ENCODE data around the gene MSL2.
"Not testable (repeated sequence)": the region's sequence is repeated elsewhere in the genome, so short reads cannot be mapped to it uniquely, and the experiment has no call there.

MSL2 gene

DNA sequence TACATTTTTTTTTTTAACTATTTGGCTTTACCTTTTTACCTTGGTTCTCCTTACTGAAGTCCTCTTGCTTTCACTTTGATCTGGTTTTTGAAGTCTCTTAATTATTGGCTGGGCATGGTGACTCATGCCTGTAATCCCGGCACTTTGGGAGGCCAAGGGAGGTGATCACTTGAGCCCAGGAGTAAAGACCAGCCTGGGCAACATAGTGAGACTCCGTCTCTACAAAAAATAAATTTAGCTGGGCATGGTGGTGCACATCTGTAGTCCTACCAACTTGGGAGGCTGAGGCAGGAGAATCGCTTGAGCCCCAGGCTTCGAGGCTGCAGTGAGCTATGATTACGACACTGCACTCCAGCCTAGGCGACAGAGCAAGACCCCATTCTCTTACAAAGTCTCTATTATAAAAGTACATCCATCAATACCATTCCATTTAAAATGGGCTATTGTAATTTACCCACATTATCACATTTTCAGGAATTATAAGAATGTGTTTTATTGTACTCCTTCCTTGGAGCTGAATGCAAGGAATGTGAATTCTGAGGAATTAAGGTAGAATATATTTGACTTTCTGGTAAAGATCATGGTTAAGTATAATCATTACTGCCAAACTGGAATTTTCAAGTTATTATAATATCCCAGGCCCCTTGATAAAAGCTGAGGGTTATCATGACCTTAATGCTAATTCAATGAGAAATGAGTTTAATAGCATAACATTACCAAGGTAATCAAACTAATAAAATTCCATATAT is 49.0 kb downstream of the MSL2 start:
- DNase-seq (ENCODE audit: low spot score) (peak; percentile 25), FAIRE-seq (peak; percentile 80)

GRCh38 chr3:136144397-136144796 is 51.7 kb downstream of the MSL2 start:
- FAIRE-seq; DNase-seq (ENCODE audit: low spot score): not testable (repeated sequence)

GRCh38 chr3:136142592-136142991 is 53.5 kb downstream of the MSL2 start:
- DNase-seq (ENCODE audit: low spot score) (peak; percentile 98), FAIRE-seq (peak; percentile 96)

- peak; percentile 72 for DNase-seq (ENCODE audit: low spot score)
- FAIRE-seq, result peak; percentile 59
Measured at GRCh38 chr3:136141891-136142290, 54.2 kb downstream of the MSL2 start.

DNA sequence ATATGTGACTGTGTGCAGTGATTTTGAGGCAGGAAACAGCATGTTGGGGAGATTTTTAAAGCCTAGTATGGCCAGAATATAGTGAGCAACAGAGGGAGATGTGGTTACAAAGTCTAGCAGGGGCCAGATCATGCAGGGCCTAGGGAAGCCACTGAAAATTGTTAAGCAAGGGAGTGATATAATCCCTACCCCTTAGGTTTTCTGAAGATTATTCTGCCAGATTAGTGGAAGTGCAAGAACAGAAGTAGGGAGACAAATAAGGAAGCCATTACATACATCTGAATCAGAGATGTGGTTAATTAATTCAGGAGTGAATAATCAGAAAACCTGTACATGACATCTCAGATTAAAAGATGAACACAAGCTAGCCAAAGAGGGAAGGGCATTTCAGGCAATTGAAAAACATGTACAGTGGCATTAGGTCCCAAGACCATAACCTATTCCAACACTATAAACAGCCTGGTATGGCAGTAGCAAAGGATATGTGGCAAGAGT is 54.8 kb downstream of the MSL2 start:
- DNase-seq (ENCODE audit: low spot score) (peak; percentile 35), FAIRE-seq (no peak)

DNA sequence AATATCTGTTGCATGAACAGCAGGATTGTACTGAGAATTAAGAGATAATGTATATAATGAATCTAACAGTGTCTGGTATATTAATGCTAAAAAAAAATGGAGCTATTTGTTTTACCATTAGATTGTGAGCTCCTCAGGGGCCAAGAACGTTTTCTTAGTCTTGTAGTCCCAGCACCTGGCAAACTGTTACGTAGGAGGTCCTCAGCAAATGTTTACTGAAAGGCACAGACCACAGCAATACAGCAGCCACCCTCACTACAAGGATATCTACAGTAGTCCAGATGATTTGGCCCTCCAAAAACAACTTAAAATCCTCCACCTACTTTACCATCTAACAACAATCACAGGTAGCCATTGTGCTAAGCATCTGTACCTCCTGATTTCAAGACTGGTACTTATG is 59.7 kb downstream of the MSL2 start:
- DNase-seq (ENCODE audit: low spot score) (no peak), FAIRE-seq (no peak)

DNA sequence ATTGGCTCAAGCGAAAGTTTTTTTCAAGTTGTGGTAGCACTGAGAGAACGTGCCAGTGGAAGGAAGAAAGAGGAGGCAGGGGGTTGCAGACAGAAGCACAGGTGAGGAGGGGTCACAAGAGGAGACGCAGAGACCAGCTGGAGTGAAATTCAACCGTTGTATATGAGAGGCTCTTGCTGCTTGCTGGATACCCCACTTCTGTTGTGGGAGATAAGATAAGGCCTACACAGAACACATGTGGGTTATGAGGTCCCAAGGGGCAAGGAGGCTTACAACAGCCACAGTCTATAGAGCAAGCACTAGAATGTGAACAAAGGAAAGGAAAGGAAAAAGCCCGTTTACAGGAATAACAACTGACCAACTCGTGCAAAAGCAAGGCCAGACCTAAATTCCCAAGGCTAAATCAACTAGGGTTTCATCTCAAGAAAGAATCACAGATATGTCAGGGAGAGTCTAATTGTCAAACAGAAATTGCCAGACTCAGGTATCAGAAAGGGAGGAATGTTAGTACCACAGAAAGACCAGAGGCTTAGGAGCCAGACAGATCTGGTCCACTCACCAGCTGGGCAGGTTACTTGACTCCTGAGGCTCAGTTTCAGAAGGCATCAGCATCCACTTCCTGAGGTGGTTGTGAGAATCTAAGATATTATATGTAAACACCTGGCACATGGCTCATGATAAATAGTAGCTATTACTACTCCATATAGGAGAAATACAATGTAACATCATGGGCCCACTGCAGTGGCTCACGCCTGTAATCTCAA is 60.9 kb downstream of the MSL2 start:
- DNase-seq (ENCODE audit: low spot score) (no peak), FAIRE-seq (no peak)

GRCh38 chr3:136134091-136134490 is 62.0 kb downstream of the MSL2 start:
- FAIRE-seq, result no peak

DNA sequence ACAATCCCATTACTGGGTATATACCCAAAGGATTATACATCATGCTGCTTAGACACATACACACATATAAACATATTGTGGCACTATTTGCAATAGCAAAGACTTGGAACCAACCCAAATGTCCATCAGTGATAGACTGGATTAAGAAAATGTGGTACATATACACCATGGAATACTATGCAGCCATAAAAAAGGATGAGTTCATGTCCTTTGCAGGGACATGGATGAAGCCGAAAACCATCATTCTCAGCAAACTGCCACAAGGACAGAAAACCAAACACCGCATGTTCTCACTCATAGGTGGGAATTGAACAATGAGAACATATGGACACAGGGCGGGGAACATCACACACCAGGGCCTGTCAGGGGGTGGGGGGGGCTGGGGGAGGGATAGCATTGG is 64.5 kb downstream of the MSL2 start:
- DNase-seq (ENCODE audit: low spot score); FAIRE-seq: not testable (repeated sequence)

More at GRCh38 chr3:136134091-136134490, 62.0 kb downstream of the MSL2 start:
- DNase-seq (ENCODE audit: low spot score), result no peak

- no peak for DNase-seq (ENCODE audit: low spot score)
- no peak for FAIRE-seq
Measured at GRCh38 chr3:136122006-136122405, 74.1 kb downstream of the MSL2 start.

- no peak for FAIRE-seq
- no peak for DNase-seq (ENCODE audit: low spot score)
Measured at GRCh38 chr3:136120373-136121348, 75.5 kb downstream of the MSL2 start.

- FAIRE-seq; DNase-seq (ENCODE audit: low spot score): not testable (repeated sequence)
Measured at GRCh38 chr3:136119783-136120182, 76.4 kb downstream of the MSL2 start.

DNA sequence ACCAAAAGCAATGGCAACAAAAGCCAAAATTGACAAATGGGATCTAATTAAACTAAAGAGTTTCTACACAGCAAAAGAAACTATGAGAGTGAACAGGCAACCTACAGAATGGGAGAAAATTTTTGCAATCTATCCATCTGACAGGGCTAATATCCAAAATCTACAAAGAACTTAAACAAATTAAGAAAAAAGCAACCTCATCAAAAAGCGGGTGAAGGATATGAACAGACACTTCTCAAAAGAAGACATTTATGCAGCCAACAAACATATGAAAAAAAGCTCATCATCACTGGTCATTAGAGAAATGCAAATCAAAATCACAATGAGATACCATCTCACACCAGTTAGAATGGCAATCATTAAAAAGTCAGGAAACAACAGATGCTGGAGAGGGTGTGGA is 76.8 kb downstream of the MSL2 start:
- not testable (repeated sequence) for DNase-seq (ENCODE audit: low spot score); FAIRE-seq

- DNase-seq (ENCODE audit: low spot score), result no peak
- no peak for FAIRE-seq
Measured at GRCh38 chr3:136114421-136114820, 81.7 kb downstream of the MSL2 start.

- FAIRE-seq, result no peak
Measured at GRCh38 chr3:136110481-136110880, 85.7 kb downstream of the MSL2 start.

DNA sequence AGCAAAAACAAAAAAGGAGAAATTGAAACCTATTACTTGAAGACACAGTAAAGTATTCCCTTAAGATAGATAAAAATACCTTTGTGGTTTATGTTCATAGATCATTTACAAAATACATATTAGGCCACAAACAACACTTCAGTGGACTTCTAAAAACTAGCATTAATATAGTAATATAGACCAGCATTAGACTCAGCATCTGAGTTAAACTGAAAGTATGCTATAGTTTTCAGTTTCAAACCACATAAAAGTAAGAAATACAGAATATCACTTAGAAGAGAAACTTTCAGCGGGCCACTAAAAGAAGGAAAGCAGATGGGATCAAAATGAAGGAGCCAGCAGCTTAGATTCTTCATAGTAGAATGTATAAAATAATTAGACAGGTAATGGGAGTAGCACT is 86.6 kb downstream of the MSL2 start:
- no peak for DNase-seq (ENCODE audit: low spot score)

More at GRCh38 chr3:136110481-136110880, 85.7 kb downstream of the MSL2 start:
- no peak for DNase-seq (ENCODE audit: low spot score)

DNA sequence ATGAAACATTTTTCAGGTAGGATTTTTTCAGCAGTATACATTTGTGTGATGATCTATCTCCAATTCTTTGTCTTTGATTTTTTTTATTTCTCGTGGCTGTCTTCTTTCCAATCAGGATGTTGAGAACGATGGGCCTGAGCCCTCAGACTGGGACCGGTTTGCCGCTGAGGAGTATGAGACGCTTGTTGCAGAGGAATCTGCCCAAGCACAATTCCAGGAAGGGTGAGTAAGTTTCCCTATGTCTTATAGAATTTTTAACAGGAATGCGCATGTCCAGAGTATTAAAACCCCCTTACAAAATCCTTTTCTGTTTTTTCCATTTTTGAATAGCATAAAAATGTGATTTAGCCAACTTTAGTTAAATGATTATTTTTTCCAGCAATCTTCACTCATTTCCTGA is 90.0 kb downstream of the MSL2 start:
- FAIRE-seq (no peak), DNase-seq (ENCODE audit: low spot score) (no peak)

More for the DNA sequence above, 86.6 kb downstream of the MSL2 start:
- no peak for FAIRE-seq

GRCh38 chr3:136105044-136105443 is 91.1 kb downstream of the MSL2 start:
- FAIRE-seq (no peak), DNase-seq (ENCODE audit: low spot score) (no peak)

All from RCC 7860 (cell line).